GM21526 (cell line): Measurements from ENCODE around the gene TAF11L9.
"Not testable (repeated sequence)": the region's sequence is repeated elsewhere in the genome, so short reads cannot be mapped to it uniquely, and the experiment has no call there.

ENCODE experiments used
- ATAC-seq: cut with Tn5 transposase; IDR thresholded peaks from one replicate; pipeline ENCODE4 v1.9.1; 2021; ENCODE audit warnings: moderate library complexity; ENCODE audit not compliant: unreplicated experiment, low FRiP score

TAF11L9 gene

DNA sequence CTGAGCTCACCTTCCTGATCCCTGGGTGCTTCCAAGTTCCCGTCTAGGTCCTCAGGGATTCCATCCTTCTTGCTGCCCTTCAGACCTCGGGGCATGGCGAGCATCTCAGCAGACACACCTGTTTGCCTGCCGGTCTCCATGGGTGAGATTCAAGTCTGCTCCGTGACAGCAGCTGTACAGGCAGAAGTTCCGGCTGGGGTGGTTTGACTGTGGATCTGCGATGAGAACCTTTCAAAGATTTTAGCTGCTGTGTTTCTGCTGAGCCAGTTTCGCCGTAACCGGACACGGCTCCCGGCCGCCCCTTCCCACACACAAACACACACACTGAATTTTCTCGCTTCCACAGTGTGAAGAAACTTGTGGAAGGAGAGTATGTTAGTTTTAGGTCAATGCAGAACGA lies at the start of gene TAF11L9:
Gene TAF11L9 (minus strand): TSS at position 140 of the 400 bp plus-strand sequence.
- not testable (repeated sequence) for ATAC-seq

DNA sequence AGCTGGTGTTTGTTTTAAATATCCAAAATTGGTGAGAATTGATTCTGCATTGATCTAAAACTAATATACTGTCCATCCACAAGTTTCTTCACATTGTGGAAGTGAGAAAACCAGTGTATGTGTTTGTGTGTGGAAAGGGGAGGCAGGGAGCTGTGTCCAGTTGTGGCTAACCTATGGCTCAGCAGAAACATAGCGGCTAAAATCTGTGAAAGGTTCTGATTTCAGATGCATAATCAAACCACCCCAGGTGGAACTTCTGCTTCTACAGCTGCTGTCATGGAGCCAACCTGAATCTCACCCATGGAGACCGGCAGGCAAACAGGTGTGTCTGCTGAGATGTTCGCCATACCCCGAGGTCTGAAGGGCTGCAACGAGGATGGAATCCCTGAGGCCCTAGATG lies 40.0 kb upstream of the TAF11L9 start, which contains the start of gene TAF11L14:
Gene TAF11L14 (plus strand): TSS at position 301 of the 400 bp plus-strand sequence.
- no peak for ATAC-seq

DNA sequence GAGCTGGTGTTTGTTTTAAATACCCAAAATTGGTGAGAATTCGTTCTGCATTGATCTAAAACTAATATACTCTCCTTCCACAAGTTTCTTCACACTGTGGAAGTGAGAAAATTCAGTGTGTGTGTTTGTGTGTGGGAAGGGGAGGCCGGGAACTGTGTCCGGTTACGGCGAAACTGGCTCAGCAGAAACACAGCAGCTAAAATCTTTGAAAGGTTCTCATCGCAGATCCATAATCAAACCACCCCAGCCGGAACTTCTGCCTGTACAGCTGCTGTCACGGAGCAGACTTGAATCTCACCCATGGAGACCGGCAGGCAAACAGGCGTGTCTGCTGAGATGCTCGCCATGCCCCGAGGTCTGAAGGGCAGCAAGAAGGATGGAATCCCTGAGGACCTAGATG lies 37.6 kb upstream of the TAF11L9 start, which contains the start of gene TAF11L13:
Gene TAF11L13 (plus strand): TSS at position 301 of the 400 bp plus-strand sequence.
- ATAC-seq, result not testable (repeated sequence)

DNA sequence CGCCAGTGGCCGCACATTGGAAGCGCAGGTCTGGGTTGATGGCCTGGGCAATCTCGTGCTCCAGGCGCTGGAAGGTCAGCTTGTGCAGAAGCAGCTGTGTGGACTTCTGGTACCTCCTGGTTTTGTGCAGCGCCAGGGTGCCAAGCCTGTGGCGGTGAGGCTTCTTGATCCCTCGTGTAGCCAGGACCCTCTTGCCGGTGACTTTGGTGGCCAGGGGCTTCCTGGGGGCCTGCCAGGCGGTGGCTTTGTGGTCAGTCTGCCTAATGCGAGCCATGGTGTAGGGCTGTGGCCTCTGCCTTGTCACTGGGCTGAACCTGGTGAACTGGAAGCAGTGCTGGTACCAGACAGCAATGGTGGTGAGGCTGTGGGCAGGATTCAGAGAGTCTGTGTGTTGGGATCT lies 31.5 kb upstream of the TAF11L9 start:
- ATAC-seq, result no peak

DNA sequence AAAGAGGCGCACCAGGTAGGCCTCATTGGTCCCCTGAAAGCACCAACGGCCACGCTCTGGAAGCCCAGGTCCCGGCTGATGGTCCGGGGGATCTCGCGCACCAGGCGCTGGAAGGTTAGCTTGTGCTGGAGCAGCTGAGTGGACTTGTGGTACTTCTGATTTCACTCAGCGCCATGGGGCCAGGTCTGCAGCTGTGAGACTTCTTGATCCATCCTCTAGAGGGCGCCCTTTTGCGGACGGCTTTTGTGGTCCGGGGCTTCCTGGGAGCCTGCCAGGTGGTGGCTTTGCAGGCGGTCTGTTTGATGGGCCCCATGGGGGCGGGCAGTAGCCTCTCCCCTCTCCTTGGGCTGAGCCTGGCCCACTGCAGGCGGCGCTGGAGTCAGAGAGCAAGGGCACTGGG lies 26.4 kb upstream of the TAF11L9 start:
- no peak for ATAC-seq

DNA sequence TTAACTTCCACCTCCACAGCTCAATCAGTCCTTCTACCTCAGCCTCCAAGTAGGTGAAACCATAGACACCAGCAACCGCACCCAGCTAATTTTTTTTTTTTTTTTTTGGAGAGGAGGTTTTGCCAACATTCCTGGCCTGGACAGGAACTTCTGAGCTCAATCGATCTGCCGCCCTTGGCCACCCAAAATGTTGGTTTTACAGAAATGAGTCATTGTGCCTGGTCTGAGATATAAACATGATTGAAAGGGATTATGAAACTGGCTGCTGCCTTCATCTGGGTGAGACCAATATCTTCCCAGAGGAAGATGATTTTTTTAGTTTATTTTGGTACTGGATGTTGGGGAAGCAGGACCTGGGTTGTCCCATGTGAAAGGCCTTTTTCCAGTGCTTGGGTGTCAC lies 25.2 kb upstream of the TAF11L9 start:
- ATAC-seq, result no peak

DNA sequence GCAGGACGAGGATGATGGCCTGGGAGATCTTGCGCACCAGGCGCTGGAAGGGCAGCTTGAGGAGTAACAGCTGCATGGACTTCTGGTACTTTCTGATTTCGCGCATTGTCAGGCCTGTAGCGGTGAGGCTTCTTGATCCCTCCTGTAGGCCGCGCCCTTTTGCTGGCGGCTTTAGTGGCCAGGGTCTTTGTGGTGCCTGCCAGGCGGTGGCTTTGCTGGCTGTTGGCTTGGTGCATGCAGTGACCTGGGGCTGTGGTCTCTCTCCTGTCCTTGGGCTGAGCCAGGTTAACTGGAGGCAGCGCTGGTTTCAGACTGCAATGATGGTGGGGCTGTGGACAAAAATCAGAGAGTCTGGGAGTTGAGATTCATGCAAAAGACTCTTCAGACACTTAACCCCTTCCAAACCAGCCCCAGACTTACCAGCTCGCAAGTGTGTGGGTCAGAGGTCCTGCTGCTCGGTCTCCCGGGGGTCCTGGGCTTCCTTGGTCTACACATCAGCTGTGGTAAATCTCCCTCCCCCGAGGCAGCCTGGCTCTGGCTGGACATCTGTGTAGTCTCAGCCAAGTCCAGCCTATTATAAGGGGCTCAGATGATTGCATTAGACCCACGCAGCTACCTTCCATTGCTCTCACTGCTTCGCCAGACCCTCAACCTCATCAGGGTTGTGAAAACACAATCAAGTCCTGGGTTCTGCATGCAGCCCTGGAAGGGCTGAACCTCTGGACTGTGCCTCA lies 20.8 kb upstream of the TAF11L9 start:
- no peak for ATAC-seq

DNA sequence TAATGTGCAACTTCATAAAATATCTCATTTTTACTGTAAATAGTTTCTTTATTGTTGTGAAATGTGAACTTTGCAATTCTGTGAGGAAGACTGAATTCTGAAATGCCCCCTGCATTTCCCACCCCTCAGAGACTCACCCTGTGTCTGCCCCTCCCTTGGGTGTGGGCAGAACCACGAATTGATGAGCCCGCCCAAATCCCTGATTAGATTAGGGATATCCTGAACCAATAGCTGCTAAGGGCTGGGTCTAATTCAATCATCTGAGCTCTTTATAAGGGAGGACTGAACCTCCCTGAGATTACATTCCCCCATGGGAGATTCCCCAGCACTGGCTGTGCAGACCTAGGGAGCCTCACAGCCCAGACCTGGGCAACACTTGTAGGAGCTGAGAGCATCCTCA lies 15.9 kb upstream of the TAF11L9 start, which contains the start of gene TAF11L12:
Gene TAF11L12 (plus strand): TSS at position 301 of the 400 bp plus-strand sequence.
- ATAC-seq, result not testable (repeated sequence)

DNA sequence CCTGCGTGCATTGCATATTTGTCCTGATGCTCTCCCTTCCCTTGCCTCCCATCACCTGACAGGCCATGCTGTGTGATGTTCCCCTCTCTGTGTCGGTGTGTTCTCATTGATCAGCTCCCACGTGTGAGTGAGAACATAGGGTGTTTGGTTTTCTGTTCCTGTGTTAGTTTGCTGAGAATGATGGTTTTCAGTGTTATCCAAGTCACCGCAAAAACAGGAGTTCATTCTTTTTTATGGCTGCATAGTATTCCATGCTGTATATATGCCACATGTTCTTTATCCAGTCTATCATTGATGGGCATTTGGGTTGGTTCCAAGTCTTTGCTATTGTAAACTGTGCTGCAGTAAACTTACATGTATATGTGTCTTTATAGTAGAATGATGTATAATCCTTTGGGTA lies 13.3 kb upstream of the TAF11L9 start:
- ATAC-seq, result not testable (repeated sequence)

DNA sequence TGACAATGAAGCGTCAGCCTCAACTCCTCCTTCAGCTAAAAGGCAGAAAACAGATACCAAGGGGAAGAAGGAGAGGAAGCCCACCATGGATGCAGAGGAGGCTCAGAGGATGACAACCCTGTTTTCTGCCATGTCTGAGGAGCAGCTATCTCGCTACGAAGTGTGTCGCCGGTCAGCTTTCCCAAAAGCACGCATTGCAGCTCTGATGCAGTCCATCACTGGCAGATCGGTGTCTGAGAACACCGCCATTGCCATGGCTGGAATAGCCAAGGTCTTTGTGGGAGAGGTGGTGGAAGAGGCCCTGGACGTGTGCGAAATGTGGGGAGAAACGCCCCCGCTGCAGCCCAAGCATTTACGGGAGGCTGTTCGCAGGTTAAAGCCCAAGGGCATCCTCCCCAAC lies 10.8 kb upstream of the TAF11L9 start:
- ATAC-seq, result no peak

DNA sequence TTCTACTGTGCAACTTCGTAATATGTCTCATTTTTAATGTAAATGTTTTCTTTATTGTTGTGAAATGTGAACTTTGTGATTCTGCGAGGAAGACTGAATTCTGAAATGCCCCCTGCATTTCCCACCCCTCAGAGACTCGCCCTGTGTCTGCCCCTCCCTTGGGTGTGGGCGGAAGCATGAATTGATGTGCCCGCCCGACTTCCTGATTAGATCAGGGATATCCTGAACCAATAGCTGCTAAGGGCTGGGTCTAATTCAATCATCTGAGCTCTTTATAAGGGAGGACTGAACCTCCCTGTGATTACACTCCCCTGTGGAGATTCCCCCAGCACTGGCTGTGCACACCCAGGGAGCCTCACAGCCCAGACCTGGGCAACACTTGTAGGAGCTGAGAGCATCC lies 9.7 kb upstream of the TAF11L9 start, which contains the start of gene TAF11L11:
Gene TAF11L11 (plus strand): TSS at position 304 of the 400 bp plus-strand sequence.
- not testable (repeated sequence) for ATAC-seq

DNA sequence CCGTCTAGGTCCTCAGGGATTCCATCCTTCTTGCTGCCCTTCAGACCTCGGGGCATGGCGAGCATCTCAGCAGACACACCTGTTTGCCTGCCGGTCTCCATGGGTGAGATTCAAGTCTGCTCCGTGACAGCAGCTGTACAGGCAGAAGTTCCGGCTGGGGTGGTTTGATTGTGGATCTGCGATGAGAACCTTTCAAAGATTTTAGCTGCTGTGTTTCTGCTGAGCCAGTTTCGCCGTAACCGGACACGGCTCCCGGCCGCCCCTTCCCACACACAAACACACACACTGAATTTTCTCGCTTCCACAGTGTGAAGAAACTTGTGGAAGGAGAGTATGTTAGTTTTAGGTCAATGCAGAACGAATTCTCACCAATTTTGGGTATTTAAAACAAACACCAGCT lies 3.5 kb upstream of the TAF11L9 start, which contains the start of gene TAF11L10:
Gene TAF11L10 (minus strand): TSS at position 101 of the 400 bp plus-strand sequence.
- not testable (repeated sequence) for ATAC-seq

DNA sequence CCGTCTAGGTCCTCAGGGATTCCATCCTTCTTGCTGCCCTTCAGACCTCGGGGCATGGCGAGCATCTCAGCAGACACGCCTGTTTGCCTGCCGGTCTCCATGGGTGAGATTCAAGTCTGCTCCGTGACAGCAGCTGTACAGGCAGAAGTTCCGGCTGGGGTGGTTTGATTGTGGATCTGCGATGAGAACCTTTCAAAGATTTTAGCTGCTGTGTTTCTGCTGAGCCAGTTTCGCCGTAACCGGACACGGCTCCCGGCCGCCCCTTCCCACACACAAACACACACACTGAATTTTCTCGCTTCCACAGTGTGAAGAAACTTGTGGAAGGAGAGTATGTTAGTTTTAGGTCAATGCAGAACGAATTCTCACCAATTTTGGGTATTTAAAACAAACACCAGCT lies 3.3 kb downstream of the TAF11L9 start, which contains the start of gene TAF11L8:
Gene TAF11L8 (minus strand): TSS at position 101 of the 400 bp plus-strand sequence.
- not testable (repeated sequence) for ATAC-seq

DNA sequence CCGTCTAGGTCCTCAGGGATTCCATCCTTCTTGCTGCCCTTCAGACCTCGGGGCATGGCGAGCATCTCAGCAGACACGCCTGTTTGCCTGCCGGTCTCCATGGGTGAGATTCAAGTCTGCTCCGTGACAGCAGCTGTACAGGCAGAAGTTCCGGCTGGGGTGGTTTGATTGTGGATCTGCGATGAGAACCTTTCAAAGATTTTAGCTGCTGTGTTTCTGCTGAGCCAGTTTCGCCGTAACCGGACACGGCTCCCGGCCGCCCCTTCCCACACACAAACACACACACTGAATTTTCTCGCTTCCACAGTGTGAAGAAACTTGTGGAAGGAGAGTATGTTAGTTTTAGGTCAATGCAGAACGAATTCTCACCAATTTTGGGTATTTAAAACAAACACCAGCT lies 8.5 kb downstream of the TAF11L9 start, which contains the start of gene TAF11L7:
Gene TAF11L7 (minus strand): TSS at position 101 of the 400 bp plus-strand sequence.
- ATAC-seq, result not testable (repeated sequence)
